ENCODE measurements around the gene SH3RF3. TPM values are rescaled to one million over a fixed set of nuclear protein-coding genes. Genes with fewer than 3 reads are reported as not detected.

SH3RF3 gene
- total RNA-seq, 1 donor from 2014 or later, result 7.3 TPM

GRCh38 chr2:109438773-109439389, 309.9 kb downstream of the SH3RF3 start:
- H3K4me3 ChIP-seq (ENCODE audit: insufficient read depth, low read depth, low read length), result no peak overlapping the region
- H3K9me3 ChIP-seq (ENCODE audit: insufficient read depth, low read depth, low read length), result peaks cover 5% of the 10 kb centered on the region
- TF ChIP-seq CTCF (IDR thresholded peaks at IDR 0.05; ENCODE audit: insufficient read depth, low read depth, low read length) (no peak), EZH2 (IDR thresholded peaks at IDR 0.05; ENCODE audit: insufficient read depth, low read length) (no peak)
- Mint-ChIP-seq H3K4me3 (ENCODE audit: unreplicated experiment) (peak overlapping the region; percentile 1), H3K27me3 (ENCODE audit: low read depth, unreplicated experiment) (peaks cover 8% of the 10 kb centered on the region), H3K36me3 (ENCODE audit: low read depth, unreplicated experiment) (peaks cover 26% of the 10 kb centered on the region), H3K4me1 (ENCODE audit: low read depth, unreplicated experiment) (peaks cover 29% of the 10 kb centered on the region), H3K9me3 (ENCODE audit: unreplicated experiment) (peaks cover 17% of the 10 kb centered on the region), H3K27ac (ENCODE audit: unreplicated experiment) (no peak overlapping the region)
- FAIRE-seq (peak; percentile 67), DNase-seq (ENCODE audit: low read depth) (peak; percentile 75)
- H2AFZ ChIP-seq (ENCODE audit: low read depth, low read length), result peak overlapping the region; percentile 8
- peak overlapping the region; percentile 37 for H3K4me2 ChIP-seq (ENCODE audit: low read length)
- H3K36me3 ChIP-seq (ENCODE audit: insufficient read depth, low read length), result no peaks in the 10 kb centered on the region
- no peak overlapping the region for H3K9ac ChIP-seq (ENCODE audit: low read length)
- H4K20me1 ChIP-seq (ENCODE audit: insufficient read depth, low read length), result no peaks in the 10 kb centered on the region
- H3K27me3 ChIP-seq (ENCODE audit: insufficient read depth, low read length), result no peaks in the 10 kb centered on the region
- H3K79me2 ChIP-seq (ENCODE audit: insufficient read depth, low read length), result no peaks in the 10 kb centered on the region
- peak overlapping the region; percentile 29 for H3K27ac ChIP-seq (ENCODE audit: low read depth, low read length)
- H3K4me1 ChIP-seq (ENCODE audit: insufficient read depth, low read length), result peaks cover 18% of the 10 kb centered on the region

- Histone ChIP-seq H3K4me3 (ENCODE audit: insufficient read depth, low read depth, low read length) (no peak overlapping the region), H3K27ac (ENCODE audit: low read depth, low read length) (no peak overlapping the region), H3K4me1 (ENCODE audit: insufficient read depth, low read length) (peaks cover 18% of the 10 kb centered on the region), H2AFZ (ENCODE audit: low read depth, low read length) (no peak overlapping the region), H4K20me1 (ENCODE audit: insufficient read depth, low read length) (no peaks in the 10 kb centered on the region), H3K9ac (ENCODE audit: low read length) (no peak overlapping the region), H3K79me2 (ENCODE audit: insufficient read depth, low read length) (no peaks in the 10 kb centered on the region), H3K4me2 (ENCODE audit: low read length) (peak overlapping the region; percentile 37), H3K9me3 (ENCODE audit: insufficient read depth, low read depth, low read length) (peaks cover 8% of the 10 kb centered on the region), H3K36me3 (ENCODE audit: insufficient read depth, low read length) (no peaks in the 10 kb centered on the region), H3K27me3 (ENCODE audit: insufficient read depth, low read length) (no peaks in the 10 kb centered on the region)
- H3K4me1 Mint-ChIP-seq (ENCODE audit: low read depth, unreplicated experiment), result peaks cover 29% of the 10 kb centered on the region
- DNase-seq (ENCODE audit: low read depth) (no peak), FAIRE-seq (no peak)
- peaks cover 20% of the 10 kb centered on the region for H3K9me3 Mint-ChIP-seq (ENCODE audit: unreplicated experiment)
- H3K36me3 Mint-ChIP-seq (ENCODE audit: low read depth, unreplicated experiment), result peaks cover 23% of the 10 kb centered on the region
- H3K27me3 Mint-ChIP-seq (ENCODE audit: low read depth, unreplicated experiment), result peaks cover 6% of the 10 kb centered on the region
- TF ChIP-seq EZH2 (IDR thresholded peaks at IDR 0.05; ENCODE audit: insufficient read depth, low read length), result no peak
- TF ChIP-seq CTCF (IDR thresholded peaks at IDR 0.05; ENCODE audit: insufficient read depth, low read depth, low read length), result no peak
- no peak overlapping the region for H3K27ac Mint-ChIP-seq (ENCODE audit: unreplicated experiment)
- peak overlapping the region; percentile 1 for H3K4me3 Mint-ChIP-seq (ENCODE audit: unreplicated experiment)
Observed at GRCh38 chr2:109439390-109439786, 310.4 kb downstream of the SH3RF3 start.

GRCh38 chr2:109439986-109440385, 311.0 kb downstream of the SH3RF3 start:
- no peak overlapping the region for H3K4me2 ChIP-seq (ENCODE audit: low read length)
- H3K79me2 ChIP-seq (ENCODE audit: insufficient read depth, low read length), result no peaks in the 10 kb centered on the region
- Mint-ChIP-seq H3K4me3 (ENCODE audit: unreplicated experiment) (peak overlapping the region; percentile 51), H3K4me1 (ENCODE audit: low read depth, unreplicated experiment) (peaks cover 29% of the 10 kb centered on the region), H3K27ac (ENCODE audit: unreplicated experiment) (peak overlapping the region; percentile 21), H3K9me3 (ENCODE audit: unreplicated experiment) (peaks cover 26% of the 10 kb centered on the region), H3K27me3 (ENCODE audit: low read depth, unreplicated experiment) (peaks cover under 1% of the 10 kb centered on the region), H3K36me3 (ENCODE audit: low read depth, unreplicated experiment) (peaks cover 20% of the 10 kb centered on the region)
- DNase-seq (ENCODE audit: low read depth) (no peak), FAIRE-seq (no peak)
- TF ChIP-seq CTCF (IDR thresholded peaks at IDR 0.05; ENCODE audit: insufficient read depth, low read depth, low read length) (no peak), EZH2 (IDR thresholded peaks at IDR 0.05; ENCODE audit: insufficient read depth, low read length) (no peak)
- H3K4me3 ChIP-seq (ENCODE audit: insufficient read depth, low read depth, low read length), result no peak overlapping the region
- no peak overlapping the region for H3K27ac ChIP-seq (ENCODE audit: low read depth, low read length)
- peaks cover 10% of the 10 kb centered on the region for H3K9me3 ChIP-seq (ENCODE audit: insufficient read depth, low read depth, low read length)
- no peaks in the 10 kb centered on the region for H3K36me3 ChIP-seq (ENCODE audit: insufficient read depth, low read length)
- H4K20me1 ChIP-seq (ENCODE audit: insufficient read depth, low read length), result no peaks in the 10 kb centered on the region
- no peaks in the 10 kb centered on the region for H3K27me3 ChIP-seq (ENCODE audit: insufficient read depth, low read length)
- peaks cover 18% of the 10 kb centered on the region for H3K4me1 ChIP-seq (ENCODE audit: insufficient read depth, low read length)
- no peak overlapping the region for H2AFZ ChIP-seq (ENCODE audit: low read depth, low read length)
- no peak overlapping the region for H3K9ac ChIP-seq (ENCODE audit: low read length)
